Sigmoid colon (tissue), 4 donors: ENCODE measurements around the gene BRSK2.

Source experiments
- EP300 ChIP-seq, 4 donors: sonication (generic); formaldehyde crosslinking; IDR thresholded peaks; one replicate each; pipeline ENCODE4 v1.6.1; 2017; ENCODE audit warnings: antibody characterized with exemption in 4 of 4
- POLR2AphosphoS5 ChIP-seq, 4 donors: sonication (generic); formaldehyde crosslinking; IDR thresholded peaks; one replicate each; pipeline ENCODE4 v1.6.1; 2017; ENCODE audit warnings: antibody characterized with exemption in 4 of 4
- TF ChIP-seq, protein P1 (sequence below), 4 experiments: fragments of 450-650 bp in 3 of 4; fragments of 200-600 bp in 1 of 4; IDR thresholded peaks; one replicate each; pipeline ENCODE4 v1.5.1; 2016 to 2019; ENCODE audit warnings: antibody characterized with exemption in 4 of 4, mild to moderate bottlenecking in 3 of 4, moderate library complexity in 2 of 4

- TF ChIP-seq, protein P1, sequence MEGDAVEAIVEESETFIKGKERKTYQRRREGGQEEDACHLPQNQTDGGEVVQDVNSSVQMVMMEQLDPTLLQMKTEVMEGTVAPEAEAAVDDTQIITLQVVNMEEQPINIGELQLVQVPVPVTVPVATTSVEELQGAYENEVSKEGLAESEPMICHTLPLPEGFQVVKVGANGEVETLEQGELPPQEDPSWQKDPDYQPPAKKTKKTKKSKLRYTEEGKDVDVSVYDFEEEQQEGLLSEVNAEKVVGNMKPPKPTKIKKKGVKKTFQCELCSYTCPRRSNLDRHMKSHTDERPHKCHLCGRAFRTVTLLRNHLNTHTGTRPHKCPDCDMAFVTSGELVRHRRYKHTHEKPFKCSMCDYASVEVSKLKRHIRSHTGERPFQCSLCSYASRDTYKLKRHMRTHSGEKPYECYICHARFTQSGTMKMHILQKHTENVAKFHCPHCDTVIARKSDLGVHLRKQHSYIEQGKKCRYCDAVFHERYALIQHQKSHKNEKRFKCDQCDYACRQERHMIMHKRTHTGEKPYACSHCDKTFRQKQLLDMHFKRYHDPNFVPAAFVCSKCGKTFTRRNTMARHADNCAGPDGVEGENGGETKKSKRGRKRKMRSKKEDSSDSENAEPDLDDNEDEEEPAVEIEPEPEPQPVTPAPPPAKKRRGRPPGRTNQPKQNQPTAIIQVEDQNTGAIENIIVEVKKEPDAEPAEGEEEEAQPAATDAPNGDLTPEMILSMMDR (IDR thresholded peaks at IDR 0.05): no peak
- TF ChIP-seq POLR2AphosphoS5 (IDR thresholded peaks at IDR 0.05) (no peak), EP300 (IDR thresholded peaks at IDR 0.05) (no peak)
Observed at GRCh38 chr11:1403721-1404460, 14.2 kb downstream of the BRSK2 start.
